A549 (cell line): ENCODE measurements around the gene INPPL1. TPM values are rescaled to one million over a fixed set of nuclear protein-coding genes. Genes with fewer than 3 reads are reported as not detected.

Experiments used
- ATAC-seq, 2 experiments: fragments of 200-7000 bp in 1 of 2; fragments of >200 bp in 1 of 2; cut with Nextera tagmentation in 1 of 2; cut with Tn5 transposase in 1 of 2; 3 replicates each; pipeline versions ENCODE4 v1.8.0 to v1.9.1; 2018 to 2020; ENCODE audit warnings: mild to moderate bottlenecking in 1 of 2, moderate library complexity in 1 of 2
- CTCF ChIA-PET: fragments of 300-600 bp; sonication (Branson Sonifier 250); formaldehyde crosslinking; extraction: SDS; loops from one replicate; lab custom pipeline; 2021; ENCODE audit warnings: antibody characterized with exemption, inconsistent platforms; lab: Yijun Ruan, JAX
- POLR2A ChIA-PET: fragments of 350-600 bp; formaldehyde crosslinking; extraction: SDS; loops from one replicate; lab custom pipeline; 2021; ENCODE audit warnings: antibody characterized with exemption, inconsistent platforms; lab: Yijun Ruan, JAX
- DNase-seq, 2 experiments: peaks; one replicate each; pipeline versions ENCODE4 v3.0.0 to v3.0.0-alpha.2; 2011 to 2016; ENCODE audit warnings: low read depth in 1 of 2, low spot score in 1 of 2
- FAIRE-seq: peaks from 2 replicates; lab custom pipeline; 2011; peaks lifted over from hg19 to GRCh38; lab: Jason Lieb, UNC
- H3K27ac ChIP-seq, 2 experiments: fragments of >200 bp; sonication (Bioruptor Twin); formaldehyde crosslinking; 3 replicates each; pipeline ENCODE4 v1.5.1; 2016 to 2017
- H3K4me1 ChIP-seq: fragments of >200 bp; sonication (Bioruptor Twin); formaldehyde crosslinking; 3 replicates; pipeline ENCODE4 v1.6.1; 2016
- H3K4me2 ChIP-seq: fragments of >200 bp; sonication (Bioruptor Twin); formaldehyde crosslinking; 3 replicates; pipeline ENCODE4 v1.6.1; 2016
- H3K4me3 ChIP-seq: fragments of >200 bp; sonication (Bioruptor Twin); formaldehyde crosslinking; 3 replicates; pipeline ENCODE4 v1.5.1; 2016
- H3K9me3 ChIP-seq: fragments of >200 bp; sonication (Bioruptor Twin); formaldehyde crosslinking; 3 replicates; pipeline ENCODE4 v1.6.1; 2016
- BCL3 ChIP-seq: fragments of >200 bp; sonication (Bioruptor Twin); formaldehyde crosslinking; IDR thresholded peaks from 3 replicates; pipeline ENCODE4 v1.6.1; 2016
- BHLHE40 ChIP-seq: IDR thresholded peaks from 2 replicates; pipeline ENCODE4 v1.6.1; 2012; ENCODE audit warnings: low read depth, low read length, inconsistent platforms
- CBX8 ChIP-seq: fragments of 200-600 bp; sonication (generic); IDR thresholded peaks from 2 replicates; pipeline ENCODE4 v1.6.1; 2016
- EHF ChIP-seq: fragments of 250-450 bp; sonication (Bioruptor Pico); IDR thresholded peaks from 2 replicates; pipeline ENCODE4 v1.5.0; 2020; ENCODE audit warnings: mild to moderate bottlenecking
- ELK1 ChIP-seq: fragments of 150-350 bp; IDR thresholded peaks from 2 replicates; pipeline ENCODE4 v1.6.1; 2014; ENCODE audit warnings: low read depth, mild to moderate bottlenecking, low read length
- EP300 ChIP-seq, 2 experiments: fragments of >200 bp; sonication (Bioruptor Twin); formaldehyde crosslinking; IDR thresholded peaks; 2 replicates in 1 of 2; 3 replicates in 1 of 2; pipeline ENCODE4 v1.6.1; 2016 to 2017
- FOSL2 ChIP-seq, 2 experiments: fragments of 450-650 bp in 1 of 2; fragments of >200 bp in 1 of 2; sonication (Bioruptor Twin) in 1 of 2; formaldehyde crosslinking; IDR thresholded peaks; 2 replicates each; pipeline versions ENCODE4 v1.5.0 to v1.6.1; 2016 to 2020; ENCODE audit warnings: mild to moderate bottlenecking in 1 of 2, moderate library complexity in 1 of 2
- FOXS1 ChIP-seq: fragments of 250-450 bp; sonication (Bioruptor Pico); IDR thresholded peaks from 2 replicates; pipeline ENCODE4 v1.5.0; 2020; ENCODE audit warnings: mild to moderate bottlenecking, moderate library complexity
- JUN ChIP-seq, 2 experiments: fragments of >200 bp; sonication (Bioruptor Twin); formaldehyde crosslinking; IDR thresholded peaks; 2 replicates in 1 of 2; 3 replicates in 1 of 2; pipeline ENCODE4 v1.6.1; 2016 to 2017
- JUNB ChIP-seq: fragments of >200 bp; sonication (Bioruptor Twin); formaldehyde crosslinking; IDR thresholded peaks from 2 replicates; pipeline ENCODE4 v1.6.1; 2016
- MAZ ChIP-seq: fragments of 150-350 bp; IDR thresholded peaks from 2 replicates; pipeline ENCODE4 v1.6.1; 2014; ENCODE audit warnings: antibody characterized with exemption, low read depth, low read length, borderline replicate concordance
- MYC ChIP-seq: IDR thresholded peaks from 2 replicates; pipeline ENCODE4 v1.6.1; 2012; ENCODE audit warnings: mild to moderate bottlenecking, inconsistent platforms, low read length, improper control_type of control experiment, borderline replicate concordance
- NFE2L2 ChIP-seq: fragments of 150-350 bp; conservative IDR thresholded peaks from 2 replicates; pipeline ENCODE4 v1.6.1; 2014; ENCODE audit warnings: low read length
- POLR2AphosphoS2 ChIP-seq: conservative IDR thresholded peaks from 2 replicates; pipeline ENCODE4 v1.6.1; 2012; ENCODE audit warnings: low read length, improper control_type of control experiment, inconsistent platforms
- RAD21 ChIP-seq, 2 experiments: fragments of >200 bp in 1 of 2; sonication (Bioruptor Twin) in 1 of 2; formaldehyde crosslinking in 1 of 2; IDR thresholded peaks in 1 of 2; conservative IDR thresholded peaks in 1 of 2; 2 replicates in 1 of 2; 3 replicates in 1 of 2; pipeline ENCODE4 v1.6.1; 2012 to 2018; ENCODE audit warnings: inconsistent platforms in 1 of 2
- RARB ChIP-seq: fragments of 250-450 bp; sonication (Bioruptor Pico); IDR thresholded peaks from 2 replicates; pipeline ENCODE4 v1.8.0; 2021; ENCODE audit warnings: mild to moderate bottlenecking, moderate library complexity
- SREBF2 ChIP-seq: fragments of 450-650 bp; IDR thresholded peaks from 2 replicates; pipeline ENCODE4 v1.6.1; 2014; ENCODE audit warnings: mild to moderate bottlenecking, moderate library complexity
- TFCP2L1 ChIP-seq: fragments of 250-450 bp; sonication (Bioruptor Pico); IDR thresholded peaks from 2 replicates; pipeline ENCODE4 v1.5.0; 2021; ENCODE audit warnings: mild to moderate bottlenecking
- USF2 ChIP-seq: fragments of 450-650 bp; IDR thresholded peaks from 2 replicates; pipeline ENCODE4 v1.6.1; 2014; ENCODE audit warnings: antibody characterized with exemption
- ZFP36 ChIP-seq: fragments of 450-650 bp; IDR thresholded peaks from 2 replicates; pipeline ENCODE4 v1.6.1; 2014; ENCODE audit warnings: borderline replicate concordance; ENCODE audit not compliant: partially characterized antibody
- ZSCAN20 ChIP-seq: fragments of 250-450 bp; sonication (Bioruptor Pico); IDR thresholded peaks from 2 replicates; pipeline ENCODE4 v1.8.0; 2022; ENCODE audit warnings: mild to moderate bottlenecking, moderate library complexity
- WGBS: methylation state at CpG from one replicate; pipeline ENCODE4 v1.1.6; 2017; ENCODE audit errors: missing lambda C conversion rate; 5-methylcytosine and 5-hydroxymethylcytosine counted together
- polyA plus RNA-seq, 4 experiments: library from polyadenylated mRNA; depleted of rRNA in 3 of 4; stranded (reverse); fragments of >200 nt; fragmentation: RNase III in 1 of 4; extraction: RNeasy Plus Mini Kit Qiagen cat#74134 plus additional on column Dnase treatment in 1 of 4; gene quantifications; 2 replicates in 3 of 4; 3 replicates in 1 of 4; pipeline ENCODE4 v1.2.3, GENCODE V29; 2011 to 2017
- TF ChIP-seq, protein P1 (sequence below): IDR thresholded peaks from 2 replicates; pipeline ENCODE4 v1.6.1; 2012

The INPPL1 gene
- polyA plus RNA-seq, 2 of the 4 experiments (the other 2 are of a cell fraction) = 67.4 to 103 TPM

DNA sequence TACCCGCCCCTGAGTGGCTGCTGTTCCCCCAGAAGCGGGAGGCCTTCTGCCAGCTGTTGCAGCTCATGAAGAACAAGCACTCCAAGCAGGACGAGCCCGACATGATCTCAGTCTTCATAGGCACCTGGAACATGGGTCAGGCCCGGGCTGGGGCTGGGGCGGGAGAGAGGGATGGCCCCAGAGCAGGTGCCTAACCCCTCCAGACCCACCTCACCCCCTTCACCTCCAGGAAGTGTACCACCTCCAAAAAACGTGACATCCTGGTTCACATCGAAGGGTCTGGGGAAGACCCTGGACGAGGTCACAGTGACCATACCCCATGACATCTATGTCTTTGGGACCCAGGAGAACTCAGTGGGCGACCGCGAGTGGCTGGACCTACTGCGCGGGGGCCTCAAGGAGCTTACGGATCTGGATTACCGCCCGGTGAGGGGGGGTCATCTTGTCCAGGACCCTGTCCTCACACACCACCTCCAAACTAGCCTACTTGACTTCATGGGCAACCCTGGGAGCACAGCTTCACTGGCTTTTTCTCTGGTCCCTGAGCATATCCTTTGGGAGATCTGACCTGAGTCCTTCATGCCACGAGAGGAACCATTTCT is 6.3 kb downstream of the INPPL1 start:
- no peak for ATAC-seq
- Histone ChIP-seq H3K4me3 (no peak overlapping the region), H3K4me1 (peaks cover 14% of the 10 kb centered on the region), H3K27ac (no peak overlapping the region), H3K9me3 (no peaks in the 10 kb centered on the region), H3K4me2 (no peak overlapping the region)
- DNase-seq = no peak
- ChIA-PET POLR2A (no interaction called here), CTCF (interaction anchor here (0.6 kb wide), 1 partner anchor 47 kb away, joined by 3 read pairs; no protein-coding TSS in a partner anchor)
- TF ChIP-seq JUN (IDR thresholded peaks at IDR 0.05) (no peak), CBX8 (no peak), USF2 (no peak), ZSCAN20 (CRISPR knock-in tag) (no peak)
- no peak for FAIRE-seq
- WGBS = 92% methylated on average over 9 of the region's 18 CpGs

DNA sequence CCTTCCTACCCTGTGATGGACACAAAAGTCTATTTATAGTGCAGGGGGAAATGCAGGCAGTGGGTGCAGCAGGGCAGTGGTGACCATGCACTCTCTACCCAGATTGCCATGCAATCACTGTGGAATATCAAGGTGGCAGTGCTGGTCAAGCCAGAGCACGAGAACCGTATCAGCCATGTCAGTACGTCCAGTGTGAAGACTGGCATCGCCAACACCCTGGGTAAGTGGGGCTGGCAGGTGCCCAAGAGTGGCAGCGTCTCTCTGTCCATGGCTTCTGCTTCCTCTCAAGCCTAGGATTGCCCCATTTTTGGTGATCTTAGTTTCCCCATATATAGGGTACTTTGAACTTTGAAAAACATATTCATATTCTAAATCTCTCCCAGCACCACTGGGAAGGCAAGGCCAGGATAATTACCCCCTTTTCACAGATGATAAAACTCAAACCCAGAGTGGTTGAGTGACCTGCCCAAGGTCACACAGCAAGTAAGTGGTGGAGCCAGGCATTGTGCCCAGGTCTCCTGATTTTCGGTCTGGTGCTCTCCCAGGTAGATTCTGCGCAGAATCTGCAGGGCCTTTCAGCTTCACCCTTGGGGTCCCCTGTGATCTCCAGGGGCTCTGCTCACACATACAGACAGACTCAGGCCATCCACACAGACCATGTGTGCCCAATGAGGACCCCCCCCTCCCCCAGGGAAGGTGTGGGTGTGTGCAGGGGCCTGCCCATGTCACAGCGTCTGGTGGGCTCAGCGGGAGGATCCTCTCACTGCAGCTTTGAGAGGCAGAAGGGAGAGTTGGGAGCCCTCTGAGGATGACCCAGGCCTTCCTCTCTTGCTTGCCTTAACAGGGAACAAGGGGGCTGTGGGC is 7.1 kb downstream of the INPPL1 start:
- CTCF ChIA-PET = interaction anchor here (0.6 to 1.3 kb wide), 2 partner anchors 46 to 200 kb away, joined by 3 read pairs; no protein-coding TSS in a partner anchor
- no peak overlapping the region for H3K4me3 ChIP-seq
- ATAC-seq (no peak), FAIRE-seq (no peak), DNase-seq (no peak)
- WGBS = 87% methylated on average over 8 of the region's 9 CpGs
- TF ChIP-seq ZFP36 = peak; percentile 42
- TF ChIP-seq BHLHE40 = no peak
- peaks cover 8% of the 10 kb centered on the region; the same call in 2 of the 3 replicates for H3K4me1 ChIP-seq
- H3K27ac ChIP-seq = no peak overlapping the region
- POLR2A ChIA-PET = no interaction called here
- H3K9me3 ChIP-seq = no peaks in the 10 kb centered on the region
- no peak overlapping the region for H3K4me2 ChIP-seq

- ATAC-seq (no peak), FAIRE-seq (no peak), DNase-seq (no peak)
- Histone ChIP-seq H3K9me3 (no peaks in the 10 kb centered on the region), H3K27ac (no peak overlapping the region), H3K4me2 (no peak overlapping the region), H3K4me3 (no peak overlapping the region), H3K4me1 (peaks cover 3% of the 10 kb centered on the region; the same call in 2 of the 3 replicates)
- TF ChIP-seq JUNB = no peak
- ChIA-PET CTCF (interaction anchor here (0.6 to 1.3 kb wide), 3 partner anchors 182 to 434 kb away, joined by 3 to 4 read pairs (median 3); no protein-coding TSS in a partner anchor), POLR2A (no interaction called here)
- 96% methylated on average over 18 of the region's 18 CpGs for WGBS
Measured at GRCh38 chr11:72232260-72233055, 7.9 kb downstream of the INPPL1 start.

GRCh38 chr11:72233056-72233772 is 8.6 kb downstream of the INPPL1 start:
- 94% methylated on average over 10 of the region's 13 CpGs for WGBS
- CTCF ChIA-PET = interaction anchor here (0.6 to 1.2 kb wide), 2 partner anchors 181 to 434 kb away, joined by 3 to 4 read pairs; no protein-coding TSS in a partner anchor
- Histone ChIP-seq H3K4me1 (peaks cover 9% of the 10 kb centered on the region), H3K9me3 (no peaks in the 10 kb centered on the region), H3K4me3 (no peak overlapping the region), H3K27ac (no peak overlapping the region), H3K4me2 (no peak overlapping the region)
- DNase-seq (no peak), FAIRE-seq (no peak), ATAC-seq (no peak)
- POLR2A ChIA-PET = no interaction called here
- TF ChIP-seq ZFP36 (no peak), FOXS1 (CRISPR knock-in tag) (no peak), RAD21 (conservative IDR thresholded peaks at IDR 0.05 in 1 of 2, IDR thresholded peaks at IDR 0.05 in 1 of 2) (no peak), ELK1 (no peak), MYC (no peak), JUN (IDR thresholded peaks at IDR 0.05) (no peak), EHF (CRISPR knock-in tag) (no peak), EP300 (IDR thresholded peaks at IDR 0.05) (no peak), MAZ (no peak), SREBF2 (no peak), RARB (no peak), BCL3 (no peak), FOSL2 (IDR thresholded peaks at IDR 0.05) (no peak), FOSL2 (CRISPR knock-in tag; IDR thresholded peaks at IDR 0.05) (no peak), TFCP2L1 (no peak), POLR2AphosphoS2 (no peak), ZSCAN20 (CRISPR knock-in tag) (no peak), NFE2L2 (no peak)
- TF ChIP-seq, protein P1, sequence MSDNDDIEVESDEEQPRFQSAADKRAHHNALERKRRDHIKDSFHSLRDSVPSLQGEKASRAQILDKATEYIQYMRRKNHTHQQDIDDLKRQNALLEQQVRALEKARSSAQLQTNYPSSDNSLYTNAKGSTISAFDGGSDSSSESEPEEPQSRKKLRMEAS = no peak
